Effector memory CD8-positive, alpha-beta T cell (primary cell): ENCODE results near the gene NELL1.

Experiments
- ATAC-seq: fragments of 150-1000 bp; cut with Tn5 transposase; replicated peaks from 2 replicates; pipeline ENCODE4 v1.10.0; 2021; ENCODE audit warnings: mild to moderate bottlenecking, moderate library complexity
- DNase-seq, 3 experiments: peaks; one replicate each; pipeline ENCODE4 v3.0.0; 2021
- H3K27ac Mint-ChIP-seq, 2 donors: one replicate each; pipeline ENCODE4 v1.8.0; 2022; ENCODE audit warnings: mild to moderate bottlenecking in 2 of 2, mixed read lengths in 2 of 2, moderate library complexity in 2 of 2
- H3K27me3 Mint-ChIP-seq, 2 donors: one replicate each; pipeline ENCODE4 v1.8.0; 2022; ENCODE audit warnings: mixed read lengths in 2 of 2
- H3K36me3 Mint-ChIP-seq: one replicate; pipeline ENCODE4 v1.8.0; 2022; ENCODE audit warnings: mild to moderate bottlenecking, moderate library complexity, mixed read lengths; ENCODE audit not compliant: insufficient read depth
- H3K4me1 Mint-ChIP-seq, 2 donors: one replicate each; pipeline ENCODE4 v1.8.0; 2022; ENCODE audit warnings: low read depth in 2 of 2, mixed read lengths in 2 of 2
- H3K4me3 Mint-ChIP-seq, 2 donors: one replicate each; pipeline ENCODE4 v1.8.0; 2022; ENCODE audit warnings: mild to moderate bottlenecking in 2 of 2, mixed read lengths in 2 of 2, moderate library complexity in 2 of 2
- H3K9me3 Mint-ChIP-seq, 2 donors: one replicate each; pipeline ENCODE4 v1.8.0; 2022; ENCODE audit warnings: mixed read lengths in 2 of 2

Gene NELL1

GRCh38 chr11:20644360-20644759 is 25.0 kb upstream of the NELL1 start:
- no peak for DNase-seq

DNA sequence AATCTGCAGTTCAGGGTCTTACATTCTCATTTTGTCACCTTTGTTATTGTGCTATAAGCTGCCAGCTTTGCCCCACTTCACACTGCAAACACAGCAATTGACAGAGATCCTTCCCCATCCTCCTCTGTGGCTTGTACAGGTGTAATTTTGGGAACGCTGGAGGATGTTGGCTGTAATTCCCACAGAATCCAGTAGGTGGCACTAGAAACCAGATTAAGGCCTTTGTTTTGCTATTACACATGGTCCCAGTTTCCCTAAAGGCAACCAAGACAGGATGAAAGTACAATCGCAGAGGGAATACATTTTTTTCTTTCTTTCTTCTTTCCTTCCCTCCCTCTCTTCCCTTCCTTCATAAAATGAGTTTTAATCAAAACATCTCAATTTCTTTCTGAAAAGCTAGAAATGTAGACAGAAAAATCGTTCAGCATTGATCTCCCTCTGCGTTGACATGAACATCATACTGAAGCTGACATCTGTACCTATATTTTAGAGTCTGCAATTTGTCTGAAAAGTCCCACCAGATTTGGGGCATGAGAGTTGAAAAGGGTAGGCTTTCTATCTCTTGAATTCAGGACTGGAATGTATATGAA is 21.3 kb upstream of the NELL1 start:
- H3K27me3 Mint-ChIP-seq, result peaks cover 4 to 17% of the 10 kb centered on the region in 2 donors
- DNase-seq (peak; percentile 2 to 33 (median 14)), ATAC-seq (peak; percentile 31)
- H3K4me1 Mint-ChIP-seq, result no peaks in the 10 kb centered on the region
- no peaks in the 10 kb centered on the region for H3K9me3 Mint-ChIP-seq
- no peak overlapping the region for H3K27ac Mint-ChIP-seq
- no peaks in the 10 kb centered on the region for H3K36me3 Mint-ChIP-seq
- H3K4me3 Mint-ChIP-seq, result no peak overlapping the region

More at GRCh38 chr11:20644360-20644759, 25.0 kb upstream of the NELL1 start:
- Mint-ChIP-seq H3K9me3 (no peaks in the 10 kb centered on the region), H3K27me3 (peaks cover 0 to 24% of the 10 kb centered on the region in 2 donors), H3K4me3 (no peak overlapping the region), H3K4me1 (no peaks in the 10 kb centered on the region), H3K36me3 (no peaks in the 10 kb centered on the region), H3K27ac (no peak overlapping the region)
- no peak for ATAC-seq

DNA sequence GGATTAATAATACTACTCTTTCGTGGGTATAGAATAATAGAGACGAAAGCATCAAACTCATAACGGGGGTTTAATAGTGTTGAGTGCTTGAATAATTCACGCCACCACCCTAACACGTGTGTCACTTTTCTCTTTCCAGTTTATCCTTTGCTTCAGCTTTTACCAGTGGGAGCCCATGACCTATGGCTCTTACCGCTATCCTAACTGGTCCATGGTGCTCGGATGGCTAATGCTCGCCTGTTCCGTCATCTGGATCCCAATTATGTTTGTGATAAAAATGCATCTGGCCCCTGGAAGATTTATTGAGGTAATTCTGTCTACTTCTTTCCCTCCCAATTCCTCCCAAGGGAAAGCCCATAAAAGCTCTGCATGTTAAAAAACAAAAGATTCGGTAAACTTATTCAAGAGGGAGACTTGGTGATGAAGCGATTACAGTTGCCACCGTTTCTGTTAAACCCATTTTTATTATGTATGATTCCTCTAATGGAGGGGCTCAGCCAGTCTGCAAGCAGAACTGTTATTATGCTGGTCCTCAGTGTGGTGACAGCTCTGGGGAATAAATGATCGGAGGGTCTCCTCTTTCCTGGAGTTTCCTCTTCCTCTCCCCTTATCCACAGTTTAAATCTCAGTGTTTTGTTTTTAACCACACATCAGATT is 17.1 kb upstream of the NELL1 start:
- Mint-ChIP-seq H3K4me1 (no peaks in the 10 kb centered on the region), H3K27me3 (peaks cover 10 to 47% of the 10 kb centered on the region in 2 donors), H3K27ac (no peak overlapping the region), H3K4me3 (no peak overlapping the region), H3K9me3 (no peaks in the 10 kb centered on the region), H3K36me3 (no peaks in the 10 kb centered on the region)
- DNase-seq (no peak), ATAC-seq (no peak)

GRCh38 chr11:20654038-20654437 is 15.3 kb upstream of the NELL1 start:
- H3K9me3 Mint-ChIP-seq, result no peaks in the 10 kb centered on the region
- DNase-seq, result no peak
- H3K36me3 Mint-ChIP-seq, result no peaks in the 10 kb centered on the region
- no peak for ATAC-seq
- H3K4me1 Mint-ChIP-seq, result no peaks in the 10 kb centered on the region
- no peak overlapping the region for H3K27ac Mint-ChIP-seq
- H3K4me3 Mint-ChIP-seq, result no peak overlapping the region
- peaks cover 10 to 47% of the 10 kb centered on the region in 2 donors for H3K27me3 Mint-ChIP-seq

DNA sequence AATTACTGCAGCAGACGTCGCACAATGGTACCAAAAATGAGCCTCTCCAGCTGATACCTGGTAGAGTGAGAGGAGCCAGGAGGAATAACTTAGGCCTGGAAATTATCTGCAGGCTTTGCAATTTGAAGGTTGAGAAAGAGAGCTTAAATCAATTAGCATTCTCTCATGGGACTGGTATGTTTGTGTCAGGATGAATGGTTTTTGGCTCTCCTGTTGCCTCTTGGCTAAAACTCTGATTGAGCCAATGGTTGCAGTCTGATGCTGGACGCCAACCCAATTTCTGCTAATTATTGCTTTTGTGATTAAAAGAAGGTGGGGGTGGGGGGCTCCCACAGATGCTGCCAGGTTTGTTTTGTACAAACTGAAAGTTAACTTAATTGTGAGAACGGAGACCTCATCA is 12.5 kb upstream of the NELL1 start:
- H3K27me3 Mint-ChIP-seq, result peaks cover 9 to 47% of the 10 kb centered on the region in 2 donors
- H3K36me3 Mint-ChIP-seq, result no peaks in the 10 kb centered on the region
- DNase-seq (no peak), ATAC-seq (no peak)
- no peaks in the 10 kb centered on the region for H3K4me1 Mint-ChIP-seq
- H3K27ac Mint-ChIP-seq, result no peak overlapping the region
- H3K4me3 Mint-ChIP-seq, result no peak overlapping the region
- no peaks in the 10 kb centered on the region for H3K9me3 Mint-ChIP-seq

GRCh38 chr11:20658135-20658534 is 11.3 kb upstream of the NELL1 start:
- Mint-ChIP-seq H3K4me1 (no peaks in the 10 kb centered on the region), H3K27ac (no peak overlapping the region), H3K4me3 (no peak overlapping the region), H3K9me3 (peaks cover 0 to 4% of the 10 kb centered on the region in 2 donors), H3K36me3 (no peaks in the 10 kb centered on the region), H3K27me3 (peaks cover 11 to 37% of the 10 kb centered on the region in 2 donors)
- DNase-seq (no peak), ATAC-seq (no peak)

- no peaks in the 10 kb centered on the region for H3K4me1 Mint-ChIP-seq
- H3K36me3 Mint-ChIP-seq, result no peaks in the 10 kb centered on the region
- no peak for ATAC-seq
- H3K27me3 Mint-ChIP-seq, result peaks cover 18 to 24% of the 10 kb centered on the region in 2 donors
- H3K27ac Mint-ChIP-seq, result no peak overlapping the region
- peaks cover 0 to 4% of the 10 kb centered on the region in 2 donors for H3K9me3 Mint-ChIP-seq
- DNase-seq, result no peak
- no peak overlapping the region for H3K4me3 Mint-ChIP-seq
Measured at GRCh38 chr11:20661445-20661844, 7.9 kb upstream of the NELL1 start.

DNA sequence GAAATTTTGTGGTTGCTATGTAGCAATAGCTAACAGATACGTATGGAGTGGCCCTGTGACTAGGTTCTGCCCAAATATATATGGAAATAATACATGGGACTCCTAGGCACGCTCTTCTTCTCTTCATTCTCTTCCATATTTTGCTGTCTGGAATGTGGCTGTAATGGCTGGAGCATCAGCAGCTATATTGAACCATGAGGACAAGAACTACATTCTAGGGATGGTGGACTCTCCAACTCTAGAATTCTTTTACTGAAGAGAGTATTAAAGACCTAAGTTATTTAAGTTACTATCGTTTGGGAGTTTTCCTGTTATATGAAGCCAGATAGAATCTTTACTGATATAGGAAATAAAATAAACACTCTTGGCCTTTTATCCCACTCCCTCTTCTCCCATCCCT is 7.5 kb upstream of the NELL1 start:
- Mint-ChIP-seq H3K4me3 (no peak overlapping the region), H3K36me3 (no peaks in the 10 kb centered on the region), H3K27me3 (peaks cover 18 to 24% of the 10 kb centered on the region in 2 donors), H3K4me1 (no peaks in the 10 kb centered on the region), H3K9me3 (peaks cover 0 to 4% of the 10 kb centered on the region in 2 donors), H3K27ac (no peak overlapping the region)
- ATAC-seq, result no peak
- DNase-seq, result no peak

DNA sequence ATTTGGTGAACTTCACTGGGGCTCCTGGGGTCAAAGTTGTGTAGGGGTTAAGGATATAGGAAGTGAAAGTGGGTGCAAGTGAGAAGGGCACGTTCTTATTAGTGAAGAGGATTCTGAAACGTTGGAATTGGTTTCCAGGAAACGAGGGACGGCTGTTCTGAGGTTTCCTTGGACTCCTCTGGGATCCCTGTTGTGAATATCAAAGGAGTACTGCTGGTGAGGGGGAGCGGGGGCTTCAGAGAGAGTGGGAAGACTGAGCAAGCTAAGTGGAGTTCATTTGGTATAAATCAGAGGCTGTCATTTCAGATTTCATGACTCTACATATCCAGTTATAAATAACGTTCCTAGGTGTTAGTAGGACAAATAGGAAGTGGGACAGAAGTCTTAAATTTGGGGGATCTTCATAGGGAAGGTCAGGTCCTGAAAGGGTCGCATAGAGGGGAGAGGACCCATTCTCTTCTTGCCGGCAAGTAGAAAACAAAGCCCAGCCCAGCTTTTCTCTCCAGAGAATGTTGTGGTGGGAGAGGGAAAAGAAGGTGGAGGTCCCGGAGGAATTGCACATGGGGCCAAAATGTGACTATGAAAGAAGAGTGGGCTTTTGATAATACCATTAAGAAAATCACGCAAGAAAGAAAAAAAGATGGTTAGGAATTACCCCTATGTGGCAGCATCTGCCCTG is 1.1 kb upstream of the NELL1 start:
- DNase-seq (no peak), ATAC-seq (no peak)
- H3K27ac Mint-ChIP-seq, result no peak overlapping the region
- no peak overlapping the region for H3K4me3 Mint-ChIP-seq
- peaks cover 50 to 77% of the 10 kb centered on the region in 2 donors for H3K27me3 Mint-ChIP-seq
- H3K4me1 Mint-ChIP-seq, result peaks cover 7 to 11% of the 10 kb centered on the region in 2 donors
- no peaks in the 10 kb centered on the region for H3K9me3 Mint-ChIP-seq
- H3K36me3 Mint-ChIP-seq, result no peaks in the 10 kb centered on the region

GRCh38 chr11:20669820-20670684 is 666 bp downstream of the NELL1 start:
- peaks cover 7 to 11% of the 10 kb centered on the region in 2 donors for H3K4me1 Mint-ChIP-seq
- H3K27ac Mint-ChIP-seq, result no peak overlapping the region
- ATAC-seq (no peak), DNase-seq (no peak)
- no peak overlapping the region for H3K4me3 Mint-ChIP-seq
- H3K36me3 Mint-ChIP-seq, result no peaks in the 10 kb centered on the region
- H3K9me3 Mint-ChIP-seq, result no peaks in the 10 kb centered on the region
- H3K27me3 Mint-ChIP-seq, result peaks cover 59 to 90% of the 10 kb centered on the region in 2 donors

DNA sequence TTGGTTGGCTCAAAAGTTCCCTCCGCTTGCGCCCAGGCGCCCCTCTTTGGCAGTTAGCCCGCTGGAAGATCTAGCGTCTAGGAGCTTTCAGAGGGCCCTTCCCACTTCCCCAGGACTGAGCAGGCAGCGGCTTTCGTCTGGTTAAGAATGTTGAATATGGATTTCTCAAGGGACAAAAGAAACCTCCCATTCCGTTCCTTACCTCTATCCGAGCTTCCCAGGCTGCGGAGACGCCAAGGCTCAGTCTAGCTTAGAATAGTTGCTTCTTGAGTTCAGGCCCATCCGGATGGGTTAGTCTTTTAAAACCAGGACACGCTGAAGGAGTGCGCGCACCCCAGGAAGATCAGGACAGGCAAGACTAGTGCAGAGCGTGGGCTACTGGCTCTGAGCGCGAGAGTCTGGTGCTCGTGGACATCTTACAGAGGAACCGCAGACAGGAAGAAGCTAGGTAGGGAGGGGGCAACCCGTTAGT is 1.6 kb downstream of the NELL1 start:
- Mint-ChIP-seq H3K27ac (no peak overlapping the region), H3K27me3 (peaks cover 53 to 90% of the 10 kb centered on the region in 2 donors), H3K4me1 (peaks cover 7 to 11% of the 10 kb centered on the region in 2 donors), H3K36me3 (no peaks in the 10 kb centered on the region), H3K9me3 (no peaks in the 10 kb centered on the region), H3K4me3 (no peak overlapping the region)
- ATAC-seq (no peak), DNase-seq (no peak)

DNA sequence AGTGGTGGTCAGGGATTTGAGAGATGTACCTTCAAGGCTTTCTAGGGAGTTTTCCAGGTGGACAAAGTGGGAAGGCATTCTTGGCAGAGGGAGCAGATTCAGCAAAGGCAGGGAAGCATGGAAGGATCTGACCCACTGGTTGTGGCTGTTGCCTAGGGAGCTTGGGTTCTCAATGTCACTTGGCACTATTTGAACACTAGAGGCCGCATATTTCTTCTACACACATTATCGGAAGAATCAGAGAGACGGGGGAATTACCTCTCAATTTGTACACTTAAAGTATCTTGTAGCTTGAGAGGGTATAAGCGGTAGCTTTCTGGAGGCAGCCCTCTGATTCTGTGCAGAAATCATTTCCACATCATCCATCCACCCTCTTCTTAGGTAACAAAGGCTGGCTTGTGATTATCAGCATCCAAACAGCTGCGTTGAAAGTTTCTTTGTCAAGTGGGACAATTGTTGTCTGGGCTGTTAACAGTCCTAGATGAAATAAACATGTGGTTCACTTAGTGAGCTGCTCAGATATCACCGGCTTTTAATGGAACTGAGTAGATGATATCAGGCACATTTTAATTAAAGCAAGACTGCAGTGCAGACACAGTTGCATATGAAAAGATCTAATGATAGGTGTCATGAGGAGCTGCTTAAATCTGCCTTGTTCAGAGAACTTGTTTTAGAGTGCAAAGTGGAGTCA is 2.6 kb downstream of the NELL1 start:
- Mint-ChIP-seq H3K4me3 (no peak overlapping the region), H3K27ac (no peak overlapping the region), H3K36me3 (no peaks in the 10 kb centered on the region), H3K4me1 (peaks cover 7 to 11% of the 10 kb centered on the region in 2 donors), H3K27me3 (peaks cover 47 to 88% of the 10 kb centered on the region in 2 donors), H3K9me3 (no peaks in the 10 kb centered on the region)
- no peak for ATAC-seq
- DNase-seq, result no peak

GRCh38 chr11:20672575-20672974 is 3.2 kb downstream of the NELL1 start:
- Mint-ChIP-seq H3K4me3 (no peak overlapping the region), H3K36me3 (no peaks in the 10 kb centered on the region), H3K27me3 (peaks cover 41 to 82% of the 10 kb centered on the region in 2 donors), H3K27ac (no peak overlapping the region), H3K4me1 (peaks cover 7 to 11% of the 10 kb centered on the region in 2 donors), H3K9me3 (no peaks in the 10 kb centered on the region)
- no peak for DNase-seq
- no peak for ATAC-seq
